B cell (primary cell): ENCODE measurements around the gene MFGE8. TPM values are rescaled to one million over a fixed set of nuclear protein-coding genes. Genes with fewer than 3 reads are reported as not detected.

Experiments used
- ATAC-seq: fragments of 200-7000 bp; cut with Tn5 transposase; one replicate; pipeline ENCODE4 v1.10.0; 2021; ENCODE audit warnings: low read depth, mild to moderate bottlenecking, moderate number of reproducible peaks, moderate library complexity
- CTCF ChIA-PET: fragments of 350-600 bp; sonication (Branson Sonifier 250); formaldehyde crosslinking; loops from one replicate; lab custom pipeline; 2021; ENCODE audit warnings: antibody characterized with exemption, inconsistent platforms; lab: Charles Lee
- POLR2A ChIA-PET: fragments of 350-600 bp; sonication (Branson Sonifier 250); formaldehyde crosslinking; loops from one replicate; lab custom pipeline; 2021; ENCODE audit warnings: antibody characterized with exemption; lab: Charles Lee
- DNase-seq: peaks from one replicate; pipeline ENCODE4 v3.0.0; 2013
- H2AFZ ChIP-seq: 2 replicates; pipeline ENCODE4 v1.6.1; 2012; ENCODE audit warnings: mild to moderate bottlenecking, low read depth, low read length; ENCODE audit not compliant: insufficient read depth, poor library complexity, severe bottlenecking
- H3K27ac ChIP-seq, 2 donors: 1 replicate in 1 of 2; 2 replicates in 1 of 2; pipeline ENCODE4 v1.5.1; 2012 to 2013; ENCODE audit warnings: low read length in 2 of 2, mild to moderate bottlenecking in 2 of 2, moderate library complexity in 1 of 2
- H3K27me3 ChIP-seq, 4 experiments: fragments of 200-600 bp in 1 of 4; sonication (generic) in 1 of 4; replicated peaks in 1 of 4; 1 replicate in 2 of 4; 2 replicates in 2 of 4; pipeline versions ENCODE4 v1.6.1 to v1.7.0; 2013 to 2016; ENCODE audit warnings: low read length in 3 of 4, mild to moderate bottlenecking in 2 of 4, mixed read lengths in 1 of 4, moderate library complexity in 1 of 4; ENCODE audit not compliant: insufficient read depth in 4 of 4, control insufficient read depth in 3 of 4; ENCODE audit errors: control extremely low read depth in 1 of 4
- H3K36me3 ChIP-seq, 2 experiments: replicated peaks in 1 of 2; 1 replicate in 1 of 2; 2 replicates in 1 of 2; pipeline versions ENCODE4 v1.6.1 to v1.7.1; 2013; ENCODE audit warnings: low read length in 1 of 2; ENCODE audit not compliant: insufficient read depth in 2 of 2, control insufficient read depth in 1 of 2; ENCODE audit errors: control extremely low read depth in 1 of 2, extremely low read depth in 1 of 2
- H3K4me1 ChIP-seq, 2 donors: fragments of 200-600 bp in 1 of 2; sonication (generic) in 1 of 2; 1 replicate in 1 of 2; 2 replicates in 1 of 2; pipeline versions ENCODE4 v1.5.1 to v1.6.1; 2013 to 2017; ENCODE audit warnings: low read length in 2 of 2; ENCODE audit not compliant: control insufficient read depth in 2 of 2, insufficient read depth in 2 of 2
- H3K4me2 ChIP-seq: replicated peaks from 2 replicates; pipeline ENCODE3; 2012; ENCODE audit warnings: mild to moderate bottlenecking, low read depth, low read length; ENCODE audit not compliant: poor library complexity, severe bottlenecking
- H3K4me3 ChIP-seq, 5 experiments: fragments of 200-600 bp in 1 of 5; sonication (generic) in 1 of 5; 1 replicate in 3 of 5; 2 replicates in 2 of 5; pipeline versions ENCODE4 v1.5.1 to v1.7.0; 2011 to 2016; ENCODE audit warnings: low read length in 4 of 5, mild to moderate bottlenecking in 4 of 5, low read depth in 2 of 5, control low read depth in 1 of 5, moderate library complexity in 1 of 5; ENCODE audit not compliant: insufficient read depth in 1 of 5; ENCODE audit errors: control extremely low read depth in 1 of 5, extremely low read depth in 1 of 5
- H3K79me2 ChIP-seq: fragments of 200-600 bp; sonication (generic); one replicate; pipeline ENCODE4 v1.6.0; 2016; ENCODE audit warnings: low read length; ENCODE audit not compliant: control insufficient read depth, insufficient read depth
- H3K9ac ChIP-seq: fragments of 200-600 bp; sonication (generic); 2 replicates; pipeline ENCODE4 v1.6.1; 2017; ENCODE audit warnings: mild to moderate bottlenecking, low read length, moderate library complexity
- H3K9me3 ChIP-seq, 3 donors: one replicate each; pipeline versions ENCODE4 v1.6.1 to v1.7.1; 2013; ENCODE audit warnings: low read length in 2 of 3; ENCODE audit not compliant: control insufficient read depth in 2 of 3, insufficient read depth in 1 of 3; ENCODE audit errors: control extremely low read depth in 1 of 3
- H4K20me1 ChIP-seq: 2 replicates; pipeline ENCODE4 v1.6.0; 2012; ENCODE audit warnings: mild to moderate bottlenecking, low read length; ENCODE audit not compliant: insufficient read depth, control insufficient read depth, poor library complexity, severe bottlenecking
- H3K27ac Mint-ChIP-seq: one replicate; pipeline ENCODE4 v1.8.0; 2021; ENCODE audit warnings: mixed read lengths
- H3K27me3 Mint-ChIP-seq: one replicate; pipeline ENCODE4 v1.8.0; 2021; ENCODE audit warnings: mixed read lengths
- H3K4me1 Mint-ChIP-seq: one replicate; pipeline ENCODE4 v1.8.0; 2021; ENCODE audit warnings: mixed read lengths
- H3K4me3 Mint-ChIP-seq: one replicate; pipeline ENCODE4 v1.8.0; 2021; ENCODE audit warnings: mixed read lengths
- H3K9me3 Mint-ChIP-seq: one replicate; pipeline ENCODE4 v1.8.0; 2022; ENCODE audit warnings: mixed read lengths; ENCODE audit not compliant: insufficient read depth
- CTCF ChIP-seq: fragments of 200-600 bp; IDR thresholded peaks from one replicate; pipeline ENCODE4 v1.8.0; 2022; ENCODE audit warnings: antibody characterized with exemption, mild to moderate bottlenecking
- EZH2 ChIP-seq: IDR thresholded peaks from 2 replicates; pipeline ENCODE4 v1.6.1; 2012; ENCODE audit warnings: borderline replicate concordance, low read depth, mild to moderate bottlenecking, moderate library complexity, low read length; ENCODE audit not compliant: insufficient read depth, poor library complexity, severe bottlenecking
- WGBS: methylation state at CpG from one replicate; pipeline ENCODE4 v1.1.5; 2013; ENCODE audit warnings: missing lambda C conversion rate; ENCODE audit not compliant: insufficient coverage; 5-methylcytosine and 5-hydroxymethylcytosine counted together
- intact Hi-C: fragments of 100-400 bp; cut with micrococcal nuclease; formaldehyde crosslinking; loops from one replicate; pipeline ENCODE4 v1.10.0; 2022
- polyA plus RNA-seq: library from polyadenylated mRNA; depleted of rRNA; stranded (reverse); fragments of >200 nt; gene quantifications from 2 replicates; pipeline ENCODE4 v1.2.3, GENCODE V29; 2012
- total RNA-seq, 2 donors: library from RNA; stranded (reverse); fragments of 120-200 nt in 1 of 2; gene quantifications; 1 replicate in 1 of 2; 2 replicates in 1 of 2; pipeline versions ENCODE4 v1.2.3 to v1.2.4, GENCODE V29; 2013 to 2022

Gene MFGE8
- total and polyA plus RNA-seq, 2 donors (not counting 1 experiment from before 2014, with no cell fraction given), result 18.9 to 28.8 TPM

- Histone ChIP-seq H3K27ac (no peak overlapping the region), H3K79me2 (no peaks in the 10 kb centered on the region), H3K9ac (no peak overlapping the region), H3K4me1 (peaks cover 3 to 8% of the 10 kb centered on the region in 2 donors), H2AFZ (no peak overlapping the region), H3K36me3 (no peaks in the 10 kb centered on the region), H3K4me3 (no peak overlapping the region), H3K27me3 (no peaks in the 10 kb centered on the region), H3K9me3 (no peaks in the 10 kb centered on the region), H4K20me1 (no peaks in the 10 kb centered on the region), H3K4me2 (no peak overlapping the region)
- intact Hi-C loops, result no loop called here
- H3K9me3 Mint-ChIP-seq, result no peaks in the 10 kb centered on the region
- peaks cover 18% of the 10 kb centered on the region for H3K4me1 Mint-ChIP-seq
- ATAC-seq (no peak), DNase-seq (no peak)
- H3K4me3 Mint-ChIP-seq, result no peak overlapping the region
- H3K27me3 Mint-ChIP-seq, result no peaks in the 10 kb centered on the region
- TF ChIP-seq EZH2 (no peak), CTCF (no peak)
- ChIA-PET POLR2A (no interaction called here), CTCF (interaction anchor here (0.5 to 6.3 kb wide), 13 partner anchors 12 to 281 kb away, joined by 3 to 75 read pairs (median 9); partner anchors contain the start of gene HAPLN3)
- WGBS, result 100% methylated on average over 1 of the region's 1 CpG
- H3K27ac Mint-ChIP-seq, result no peak overlapping the region
Observed at GRCh38 chr15:88906130-88906529, 7.0 kb downstream of the MFGE8 start.

GRCh38 chr15:88905576-88905975 lies 7.6 kb downstream of the MFGE8 start:
- ATAC-seq (no peak), DNase-seq (no peak)
- Histone ChIP-seq H4K20me1 (no peaks in the 10 kb centered on the region), H3K36me3 (no peaks in the 10 kb centered on the region), H3K79me2 (no peaks in the 10 kb centered on the region), H3K4me2 (no peak overlapping the region), H3K27ac (no peak overlapping the region), H3K27me3 (no peaks in the 10 kb centered on the region), H2AFZ (no peak overlapping the region), H3K9me3 (no peaks in the 10 kb centered on the region), H3K9ac (no peak overlapping the region), H3K4me3 (no peak overlapping the region), H3K4me1 (peaks cover 3 to 8% of the 10 kb centered on the region in 2 donors)
- ChIA-PET CTCF (interaction anchor here (0.6 to 6.3 kb wide), 26 partner anchors 9 to 1409 kb away, joined by 3 to 75 read pairs (median 6); partner anchors contain the start of genes HAPLN3, ISG20, MRPL46 and MRPS11), POLR2A (no interaction called here)
- Mint-ChIP-seq H3K27me3 (no peaks in the 10 kb centered on the region), H3K4me3 (no peak overlapping the region), H3K4me1 (peaks cover 16% of the 10 kb centered on the region), H3K27ac (no peak overlapping the region), H3K9me3 (no peaks in the 10 kb centered on the region)
- intact Hi-C loops, result loop anchor here (2.0 kb wide), 1 partner anchor 281 kb away; no protein-coding TSS in a partner anchor
- WGBS, result 92% methylated on average over 9 of the region's 11 CpGs
- TF ChIP-seq EZH2 (no peak), CTCF (no peak)
